Keratinocyte (primary cell): ENCODE data around the gene HS6ST3.

Experiments used
- EZH2 ChIP-seq: IDR thresholded peaks from one replicate; pipeline ENCODE4 v1.6.1; 2012; ENCODE audit warnings: inconsistent platforms, mild to moderate bottlenecking, low read length, moderate library complexity
- TF ChIP-seq, protein P1 (sequence below), 3 experiments: IDR thresholded peaks in 1 of 3; conservative IDR thresholded peaks in 1 of 3; optimal IDR thresholded peaks in 1 of 3; 2 replicates in 2 of 3; 3 replicates in 1 of 3; pipeline versions ENCODE3 to v1.5.1; 2011; ENCODE audit warnings: low read length in 3 of 3, mild to moderate bottlenecking in 3 of 3, moderate library complexity in 2 of 3, control low read depth in 1 of 3, inconsistent platforms in 1 of 3; ENCODE audit not compliant: insufficient read depth in 2 of 3; ENCODE audit errors: extremely low read depth in 1 of 3

DNA sequence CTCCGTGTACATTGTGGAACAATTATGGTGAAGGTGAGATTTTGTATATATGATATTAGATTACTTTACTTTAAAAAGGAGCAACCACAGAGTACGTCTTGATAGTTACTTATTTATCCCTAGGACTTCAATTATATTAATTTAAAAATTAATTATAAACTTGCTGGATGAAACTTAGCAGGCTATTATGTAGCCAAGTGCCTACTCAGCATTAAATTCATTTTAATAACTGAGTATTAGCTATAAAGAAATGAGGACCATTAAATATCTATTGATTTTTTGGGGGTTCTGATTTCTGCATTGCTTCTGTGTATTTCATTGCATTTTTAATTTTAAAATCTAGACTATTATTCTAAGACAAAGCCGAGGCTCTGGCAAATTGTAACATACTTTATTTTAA, 109.4 kb downstream of the HS6ST3 start:
- TF ChIP-seq, protein P1, sequence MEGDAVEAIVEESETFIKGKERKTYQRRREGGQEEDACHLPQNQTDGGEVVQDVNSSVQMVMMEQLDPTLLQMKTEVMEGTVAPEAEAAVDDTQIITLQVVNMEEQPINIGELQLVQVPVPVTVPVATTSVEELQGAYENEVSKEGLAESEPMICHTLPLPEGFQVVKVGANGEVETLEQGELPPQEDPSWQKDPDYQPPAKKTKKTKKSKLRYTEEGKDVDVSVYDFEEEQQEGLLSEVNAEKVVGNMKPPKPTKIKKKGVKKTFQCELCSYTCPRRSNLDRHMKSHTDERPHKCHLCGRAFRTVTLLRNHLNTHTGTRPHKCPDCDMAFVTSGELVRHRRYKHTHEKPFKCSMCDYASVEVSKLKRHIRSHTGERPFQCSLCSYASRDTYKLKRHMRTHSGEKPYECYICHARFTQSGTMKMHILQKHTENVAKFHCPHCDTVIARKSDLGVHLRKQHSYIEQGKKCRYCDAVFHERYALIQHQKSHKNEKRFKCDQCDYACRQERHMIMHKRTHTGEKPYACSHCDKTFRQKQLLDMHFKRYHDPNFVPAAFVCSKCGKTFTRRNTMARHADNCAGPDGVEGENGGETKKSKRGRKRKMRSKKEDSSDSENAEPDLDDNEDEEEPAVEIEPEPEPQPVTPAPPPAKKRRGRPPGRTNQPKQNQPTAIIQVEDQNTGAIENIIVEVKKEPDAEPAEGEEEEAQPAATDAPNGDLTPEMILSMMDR (optimal IDR thresholded peaks at IDR 0.05 in 1 of 3, IDR thresholded peaks at IDR 0.05 in 1 of 3, conservative IDR thresholded peaks at IDR 0.05 in 1 of 3; ENCODE audit: extremely low read depth in 1 of 3, insufficient read depth in 2 of 3, low read length in 3 of 3), result no peak
- TF ChIP-seq EZH2, result no peak
